K562 (cell line): ENCODE data around the gene NRM. TPM values are rescaled to one million over a fixed set of nuclear protein-coding genes. Genes with fewer than 3 reads are reported as not detected.

ENCODE experiments used
- CBX1 ChIP-seq: sonication (generic); IDR thresholded peaks from 2 replicates; pipeline ENCODE4 v1.6.1; 2016; ENCODE audit warnings: antibody characterized with exemption, low read depth, mild to moderate bottlenecking
- CCAR2 ChIP-seq: fragments of 200-400 bp; formaldehyde crosslinking; IDR thresholded peaks from 2 replicates; pipeline ENCODE4 v1.6.1; 2017; ENCODE audit warnings: mild to moderate bottlenecking, low read depth, low read length
- ETV6 ChIP-seq, 3 experiments: fragments of 150-350 bp in 1 of 3; sonication (generic) in 1 of 3; formaldehyde crosslinking in 1 of 3; IDR thresholded peaks; 2 replicates each; pipeline versions ENCODE4 v1.6.1 to v1.8.0; 2014 to 2022; ENCODE audit warnings: borderline replicate concordance in 2 of 3, low read depth in 2 of 3, antibody characterized with exemption in 1 of 3, low read length in 1 of 3, mild to moderate bottlenecking in 1 of 3, missing genetic modification reagents in 1 of 3
- HMG20A ChIP-seq: fragments of 450-650 bp; formaldehyde crosslinking; conservative IDR thresholded peaks from 2 replicates; pipeline ENCODE4 v1.4.0; 2020; ENCODE audit warnings: mild to moderate bottlenecking, mixed read lengths
- MTA3 ChIP-seq: fragments of 450-650 bp; formaldehyde crosslinking; IDR thresholded peaks from 2 replicates; pipeline ENCODE4 v1.6.1; 2017; ENCODE audit warnings: mild to moderate bottlenecking, borderline replicate concordance
- NFIC ChIP-seq: fragments of 450-650 bp; IDR thresholded peaks from 2 replicates; pipeline ENCODE4 v1.6.1; 2017; ENCODE audit warnings: mild to moderate bottlenecking, inconsistent platforms
- NR2F6 ChIP-seq: fragments of 450-650 bp; formaldehyde crosslinking; IDR thresholded peaks from 2 replicates; pipeline ENCODE4 v1.4.0; 2020; ENCODE audit warnings: mild to moderate bottlenecking
- SMAD3 ChIP-seq: fragments of 450-650 bp; formaldehyde crosslinking; conservative IDR thresholded peaks from 2 replicates; pipeline ENCODE4 v1.4.0; 2020; ENCODE audit warnings: mild to moderate bottlenecking
- SMARCA4 ChIP-seq: fragments of 450-650 bp; IDR thresholded peaks from 2 replicates; pipeline ENCODE4 v1.6.1; 2016
- ZNF445 ChIP-seq: fragments of 250-450 bp; sonication (Bioruptor Pico); IDR thresholded peaks from 2 replicates; pipeline ENCODE4 v1.4.0; 2020; ENCODE audit warnings: low read depth, mild to moderate bottlenecking, moderate library complexity
- ZNF586 ChIP-seq: fragments of 450-650 bp; formaldehyde crosslinking; conservative IDR thresholded peaks from 2 replicates; pipeline ENCODE4 v1.4.0; 2020; ENCODE audit warnings: mild to moderate bottlenecking, moderate library complexity
- polyA plus RNA-seq, 8 experiments: library from polyadenylated mRNA; depleted of rRNA in 4 of 8; stranded (reverse) in 5 of 8; unstranded in 3 of 8; fragments of >200 nt; fragmentation: Nextera tagmentation in 2 of 8; fragmentation: Illumina TruSeq in 1 of 8; extraction: Ambion mirVana in 2 of 8; extraction: Trizol in 1 of 8; gene quantifications; 2 replicates each; pipeline versions ENCODE4 v1.2.1 to v1.2.3, GENCODE V29; 2011 to 2014; ENCODE audit warnings: inconsistent platforms in 1 of 8, missing spikeins in 1 of 8
- total RNA-seq, 7 experiments: library from RNA; depleted of rRNA in 6 of 7; stranded (reverse); fragments of >200 nt in 6 of 7; fragmentation: Illumina TruSeq in 2 of 7; extraction: Trizol in 2 of 7; gene quantifications; 2 replicates each; pipeline versions ENCODE4 v1.2.1 to v1.2.3, GENCODE V29; 2011 to 2021; ENCODE audit warnings: low replicate concordance in 1 of 7
- TF ChIP-seq, protein P1 (sequence below), 2 experiments: fragments of 450-650 bp; formaldehyde crosslinking in 1 of 2; IDR thresholded peaks; 2 replicates each; pipeline versions ENCODE4 v1.4.0 to v1.6.1; 2014 to 2020; ENCODE audit warnings: mild to moderate bottlenecking in 2 of 2, borderline replicate concordance in 1 of 2, low read depth in 1 of 2
- TF ChIP-seq, protein P2 (sequence below): fragments of 450-650 bp; formaldehyde crosslinking; IDR thresholded peaks from 2 replicates; pipeline ENCODE4 v1.4.0; 2022; ENCODE audit warnings: missing genetic modification characterization
- TF ChIP-seq, protein P3 (sequence below): fragments of 450-650 bp; formaldehyde crosslinking; conservative IDR thresholded peaks from 2 replicates; pipeline ENCODE4 v1.4.0; 2022; ENCODE audit warnings: mild to moderate bottlenecking, missing genetic modification characterization

Gene NRM
- total and polyA plus RNA-seq, 9 of the 15 experiments (the other 6 are each of a cell fraction or from before 2014, with no cell fraction given), result 9.7 to 58.2 (median 18.1) TPM

DNA sequence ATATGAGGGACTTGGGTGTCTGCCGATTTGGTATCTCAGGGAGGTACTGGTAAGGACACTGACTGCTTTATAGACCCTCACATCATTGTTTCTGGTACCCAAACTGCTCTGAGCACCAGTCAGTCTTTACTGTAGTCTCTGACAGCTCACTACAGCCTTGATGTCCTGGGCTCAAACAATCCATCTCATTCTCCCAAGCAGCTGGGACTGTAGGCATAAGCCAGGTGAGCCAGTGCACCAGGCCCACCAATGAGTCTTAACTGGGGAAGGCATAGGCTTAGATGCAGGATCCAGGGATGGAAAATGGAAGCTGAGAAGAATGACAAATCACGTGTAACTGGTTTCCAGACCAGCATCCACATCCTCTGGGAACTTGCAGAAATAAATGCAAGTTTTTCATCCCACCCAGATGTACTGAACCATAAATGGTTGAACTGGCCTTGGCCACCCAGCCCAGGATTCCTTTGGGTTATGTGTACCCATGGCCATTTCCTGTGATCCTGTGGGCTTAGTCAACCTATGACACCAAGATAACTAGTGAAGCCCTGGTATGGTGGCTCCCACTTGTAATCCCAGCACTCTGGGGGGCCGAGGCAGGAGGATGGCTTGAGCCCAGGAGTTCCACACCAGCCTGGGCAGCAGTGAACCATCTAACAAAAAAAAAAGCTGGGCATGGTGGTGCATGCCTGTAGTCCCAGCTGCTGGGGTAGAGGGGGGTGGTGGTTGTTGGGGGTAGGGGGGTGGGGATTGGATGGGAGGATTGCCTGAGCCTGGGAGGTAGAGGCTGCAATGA, 35.1 kb upstream of the NRM start (continued):
- TF ChIP-seq, protein P1, sequence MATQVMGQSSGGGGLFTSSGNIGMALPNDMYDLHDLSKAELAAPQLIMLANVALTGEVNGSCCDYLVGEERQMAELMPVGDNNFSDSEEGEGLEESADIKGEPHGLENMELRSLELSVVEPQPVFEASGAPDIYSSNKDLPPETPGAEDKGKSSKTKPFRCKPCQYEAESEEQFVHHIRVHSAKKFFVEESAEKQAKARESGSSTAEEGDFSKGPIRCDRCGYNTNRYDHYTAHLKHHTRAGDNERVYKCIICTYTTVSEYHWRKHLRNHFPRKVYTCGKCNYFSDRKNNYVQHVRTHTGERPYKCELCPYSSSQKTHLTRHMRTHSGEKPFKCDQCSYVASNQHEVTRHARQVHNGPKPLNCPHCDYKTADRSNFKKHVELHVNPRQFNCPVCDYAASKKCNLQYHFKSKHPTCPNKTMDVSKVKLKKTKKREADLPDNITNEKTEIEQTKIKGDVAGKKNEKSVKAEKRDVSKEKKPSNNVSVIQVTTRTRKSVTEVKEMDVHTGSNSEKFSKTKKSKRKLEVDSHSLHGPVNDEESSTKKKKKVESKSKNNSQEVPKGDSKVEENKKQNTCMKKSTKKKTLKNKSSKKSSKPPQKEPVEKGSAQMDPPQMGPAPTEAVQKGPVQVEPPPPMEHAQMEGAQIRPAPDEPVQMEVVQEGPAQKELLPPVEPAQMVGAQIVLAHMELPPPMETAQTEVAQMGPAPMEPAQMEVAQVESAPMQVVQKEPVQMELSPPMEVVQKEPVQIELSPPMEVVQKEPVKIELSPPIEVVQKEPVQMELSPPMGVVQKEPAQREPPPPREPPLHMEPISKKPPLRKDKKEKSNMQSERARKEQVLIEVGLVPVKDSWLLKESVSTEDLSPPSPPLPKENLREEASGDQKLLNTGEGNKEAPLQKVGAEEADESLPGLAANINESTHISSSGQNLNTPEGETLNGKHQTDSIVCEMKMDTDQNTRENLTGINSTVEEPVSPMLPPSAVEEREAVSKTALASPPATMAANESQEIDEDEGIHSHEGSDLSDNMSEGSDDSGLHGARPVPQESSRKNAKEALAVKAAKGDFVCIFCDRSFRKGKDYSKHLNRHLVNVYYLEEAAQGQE (IDR thresholded peaks at IDR 0.05; ENCODE audit: borderline replicate concordance), result no peak
- TF ChIP-seq, protein P1 (CRISPR knock-in tag; IDR thresholded peaks at IDR 0.05; ENCODE audit: low read depth), result peak; percentile 59; the same call in 1 of the 2 replicates
- TF ChIP-seq ZNF445 (CRISPR knock-in tag) (peak; percentile 10; the same call in 1 of the 2 replicates), HMG20A (CRISPR knock-in tag) (no peak), ETV6 (IDR thresholded peaks at IDR 0.05; ENCODE audit: borderline replicate concordance in 1 of 2, low read depth in 2 of 2, low read length in 1 of 2) (no peak; a peak in 1 of 4 replicates), ETV6 (CRISPR knock-in tag; IDR thresholded peaks at IDR 0.05; ENCODE audit: borderline replicate concordance) (no peak), MTA3 (peak; percentile 90), SMARCA4 (no peak), NR2F6 (CRISPR knock-in tag) (no peak), SMAD3 (peak; percentile 10; the same call in 1 of the 2 replicates), CBX1 (peak; percentile 48; the same call in 1 of the 2 replicates), CCAR2 (no peak), ZNF586 (CRISPR knock-in tag) (peak; percentile 86), NFIC (peak; percentile 36; the same call in 1 of the 2 replicates)
- TF ChIP-seq, protein P2, sequence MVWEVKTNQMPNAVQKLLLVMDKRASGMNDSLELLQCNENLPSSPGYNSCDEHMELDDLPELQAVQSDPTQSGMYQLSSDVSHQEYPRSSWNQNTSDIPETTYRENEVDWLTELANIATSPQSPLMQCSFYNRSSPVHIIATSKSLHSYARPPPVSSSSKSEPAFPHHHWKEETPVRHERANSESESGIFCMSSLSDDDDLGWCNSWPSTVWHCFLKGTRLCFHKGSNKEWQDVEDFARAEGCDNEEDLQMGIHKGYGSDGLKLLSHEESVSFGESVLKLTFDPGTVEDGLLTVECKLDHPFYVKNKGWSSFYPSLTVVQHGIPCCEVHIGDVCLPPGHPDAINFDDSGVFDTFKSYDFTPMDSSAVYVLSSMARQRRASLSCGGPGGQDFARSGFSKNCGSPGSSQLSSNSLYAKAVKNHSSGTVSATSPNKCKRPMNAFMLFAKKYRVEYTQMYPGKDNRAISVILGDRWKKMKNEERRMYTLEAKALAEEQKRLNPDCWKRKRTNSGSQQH (CRISPR knock-in tag), result peak; percentile 97
- TF ChIP-seq, protein P3, sequence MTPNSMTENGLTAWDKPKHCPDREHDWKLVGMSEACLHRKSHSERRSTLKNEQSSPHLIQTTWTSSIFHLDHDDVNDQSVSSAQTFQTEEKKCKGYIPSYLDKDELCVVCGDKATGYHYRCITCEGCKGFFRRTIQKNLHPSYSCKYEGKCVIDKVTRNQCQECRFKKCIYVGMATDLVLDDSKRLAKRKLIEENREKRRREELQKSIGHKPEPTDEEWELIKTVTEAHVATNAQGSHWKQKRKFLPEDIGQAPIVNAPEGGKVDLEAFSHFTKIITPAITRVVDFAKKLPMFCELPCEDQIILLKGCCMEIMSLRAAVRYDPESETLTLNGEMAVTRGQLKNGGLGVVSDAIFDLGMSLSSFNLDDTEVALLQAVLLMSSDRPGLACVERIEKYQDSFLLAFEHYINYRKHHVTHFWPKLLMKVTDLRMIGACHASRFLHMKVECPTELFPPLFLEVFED (CRISPR knock-in tag), result peak; percentile 97
